SK-N-SH (cell line): ENCODE measurements around the gene CNN2. TPM values are rescaled to one million over a fixed set of nuclear protein-coding genes. Genes with fewer than 3 reads are reported as not detected.

Experiments used
- CTCF ChIA-PET: fragments of 300-600, 350-600 bp; formaldehyde crosslinking; extraction: SDS; loops from one replicate; lab custom pipeline; 2021; lab: Yijun Ruan, JAX
- POLR2A ChIA-PET: fragments of 350-600 bp; sonication (Branson Sonifier 250); formaldehyde crosslinking; extraction: SDS; loops from one replicate; lab custom pipeline; 2020; ENCODE audit warnings: antibody characterized with exemption, inconsistent platforms; lab: Yijun Ruan, JAX
- DNase-seq: peaks from one replicate; pipeline ENCODE4 v3.0.0; 2012
- H2AFZ ChIP-seq: fragments of 200-600 bp; sonication (generic); 2 replicates; pipeline ENCODE4 v1.8.1; 2016; ENCODE audit warnings: antibody characterized with exemption, mild to moderate bottlenecking, low read depth
- H3F3A ChIP-seq: fragments of 200-600 bp; sonication (generic); replicated peaks from 2 replicates; pipeline ENCODE3; 2016; ENCODE audit warnings: antibody characterized with exemption, mild to moderate bottlenecking; ENCODE audit not compliant: insufficient read depth
- H3K27ac ChIP-seq, 2 experiments: fragments of 200-500 bp in 1 of 2; fragments of 200-600 bp in 1 of 2; sonication (Bioruptor generic) in 1 of 2; sonication (generic), shearing (Covaris generic) in 1 of 2; 2 replicates each; pipeline versions ENCODE4 v1.5.1 to v1.6.1; 2014 to 2016; ENCODE audit warnings: low read depth in 2 of 2, inconsistent platforms in 1 of 2, low read length in 1 of 2, mild to moderate bottlenecking in 1 of 2, mixed read lengths in 1 of 2
- H3K27me3 ChIP-seq: fragments of 200-600 bp; sonication (generic), shearing (Covaris generic); 2 replicates; pipeline ENCODE4 v1.6.1; 2016; ENCODE audit warnings: mixed run types; ENCODE audit not compliant: insufficient read depth
- H3K36me3 ChIP-seq, 2 experiments: fragments of 200-500 bp in 1 of 2; fragments of 200-600 bp in 1 of 2; sonication (Bioruptor generic) in 1 of 2; sonication (generic) in 1 of 2; replicated peaks in 1 of 2; 2 replicates each; pipeline versions ENCODE3 to v1.5.1; 2014 to 2016; ENCODE audit warnings: low read length in 1 of 2, mild to moderate bottlenecking in 1 of 2; ENCODE audit not compliant: insufficient read depth in 2 of 2, control insufficient read depth in 1 of 2
- H3K4me1 ChIP-seq, 2 experiments: fragments of 200-500 bp in 1 of 2; fragments of 200-600 bp in 1 of 2; sonication (Bioruptor generic) in 1 of 2; sonication (generic), shearing (Covaris generic) in 1 of 2; 2 replicates each; pipeline versions ENCODE4 v1.5.1 to v1.6.1; 2014 to 2016; ENCODE audit warnings: low read depth in 1 of 2, low read length in 1 of 2, mixed run types in 1 of 2; ENCODE audit not compliant: insufficient read depth in 2 of 2, control insufficient read depth in 1 of 2
- H3K4me2 ChIP-seq: fragments of 200-600 bp; sonication (generic), shearing (Covaris generic); 2 replicates; pipeline ENCODE4 v1.6.1; 2017; ENCODE audit warnings: mixed run types
- H3K4me3 ChIP-seq, 2 experiments: fragments of 200-500 bp in 1 of 2; fragments of 200-600 bp in 1 of 2; sonication (Bioruptor generic) in 1 of 2; sonication (generic), shearing (Covaris generic) in 1 of 2; 2 replicates each; pipeline versions ENCODE4 v1.5.1 to v1.8.1; 2014 to 2016; ENCODE audit warnings: low read depth in 2 of 2, inconsistent platforms in 1 of 2, low read length in 1 of 2, mild to moderate bottlenecking in 1 of 2, mixed read lengths in 1 of 2, moderate library complexity in 1 of 2
- H3K79me2 ChIP-seq: fragments of 200-600 bp; sonication (generic); 2 replicates; pipeline ENCODE4 v1.8.1; 2017; ENCODE audit warnings: mild to moderate bottlenecking; ENCODE audit not compliant: insufficient read depth
- H3K9ac ChIP-seq: fragments of 200-600 bp; sonication (generic); 2 replicates; pipeline ENCODE4 v1.6.1; 2017; ENCODE audit warnings: mixed run types
- H3K9me2 ChIP-seq: fragments of 200-600 bp; sonication (generic); 2 replicates; pipeline ENCODE4 v1.6.1; 2017; ENCODE audit warnings: mixed run types
- H3K9me3 ChIP-seq: fragments of 200-600 bp; sonication (generic); 2 replicates; pipeline ENCODE4 v1.6.1; 2017; ENCODE audit warnings: mixed run types, mild to moderate bottlenecking, moderate library complexity
- H4K20me1 ChIP-seq: fragments of 200-600 bp; sonication (generic); 2 replicates; pipeline ENCODE4 v1.6.1; 2017; ENCODE audit warnings: mild to moderate bottlenecking, mixed run types; ENCODE audit not compliant: insufficient read depth
- EP300 ChIP-seq, 2 experiments: IDR thresholded peaks; 2 replicates each; pipeline versions ENCODE4 v1.4.0 to v1.6.1; 2012; ENCODE audit warnings: borderline replicate concordance in 1 of 2, low read depth in 1 of 2, low read length in 1 of 2
- EZH2phosphoT487 ChIP-seq: fragments of 200-600 bp; sonication (generic); IDR thresholded peaks from 2 replicates; pipeline ENCODE4 v1.6.1; 2017; ENCODE audit warnings: low read depth, mixed run types, mild to moderate bottlenecking, antibody characterized with exemption, moderate library complexity, borderline replicate concordance
- IRF3 ChIP-seq: fragments of 150-350 bp; IDR thresholded peaks from 2 replicates; pipeline ENCODE4 v1.6.1; 2016; ENCODE audit warnings: mild to moderate bottlenecking, low read depth, low read length
- JUND ChIP-seq: IDR thresholded peaks from 2 replicates; pipeline ENCODE4 v1.4.0; 2012
- NRF1 ChIP-seq: IDR thresholded peaks from 2 replicates; pipeline ENCODE4 v1.6.1; 2012; ENCODE audit warnings: low read depth, mild to moderate bottlenecking, low read length
- RAD21 ChIP-seq: IDR thresholded peaks from 2 replicates; pipeline ENCODE4 v1.6.1; 2012; ENCODE audit warnings: mild to moderate bottlenecking, low read length
- REST ChIP-seq: IDR thresholded peaks from 2 replicates; pipeline ENCODE4 v1.6.1; 2012; ENCODE audit warnings: mild to moderate bottlenecking, low read depth, low read length, moderate library complexity
- SMC3 ChIP-seq: IDR thresholded peaks from 2 replicates; pipeline ENCODE4 v1.6.1; 2012; ENCODE audit warnings: low read depth, low read length, improper control_type of control experiment
- TAF1 ChIP-seq: IDR thresholded peaks from 2 replicates; pipeline ENCODE4 v1.6.1; 2012; ENCODE audit warnings: low read depth, mild to moderate bottlenecking, low read length, moderate library complexity, borderline replicate concordance
- TEAD4 ChIP-seq: IDR thresholded peaks from 2 replicates; pipeline ENCODE4 v1.4.0; 2012; ENCODE audit warnings: mild to moderate bottlenecking, borderline replicate concordance; ENCODE audit not compliant: insufficient read depth
- WGBS: methylation state at CpG from one replicate; pipeline ENCODE4 v1.1.6; 2017; ENCODE audit warnings: low lambda C conversion rate; 5-methylcytosine and 5-hydroxymethylcytosine counted together
- polyA plus RNA-seq, 3 experiments: library from polyadenylated mRNA; depleted of rRNA; stranded (reverse); fragments of >200 nt; gene quantifications; 2 replicates each; pipeline ENCODE4 v1.2.3, GENCODE V29; 2012

Gene CNN2
- polyA plus RNA-seq, 1 of the 3 experiments (the other 2 are of a cell fraction): 279 TPM

GRCh38 chr19:1009981-1010538 is 16.3 kb upstream of the CNN2 start:
- Histone ChIP-seq H3K9me2 (no peaks in the 10 kb centered on the region), H3K79me2 (peaks cover 16% of the 10 kb centered on the region), H3K4me1 (no peaks in the 10 kb centered on the region), H3K4me3 (no peak overlapping the region), H3K27ac (no peak overlapping the region), H3K4me2 (no peak overlapping the region), H3K27me3 (no peaks in the 10 kb centered on the region), H3K36me3 (peaks cover 0 to 51% of the 10 kb centered on the region in 2 experiments), H3K9ac (no peak overlapping the region), H3F3A (peaks cover 9% of the 10 kb centered on the region), H4K20me1 (peaks cover 16% of the 10 kb centered on the region), H3K9me3 (no peaks in the 10 kb centered on the region), H2AFZ (no peak overlapping the region)
- POLR2A ChIA-PET: no interaction called here
- WGBS: 95% methylated on average over 12 of the region's 29 CpGs
- CTCF ChIA-PET: interaction anchor here (1.2 kb wide), 1 partner anchor 9 kb away, joined by 3 read pairs; no protein-coding TSS in a partner anchor
- DNase-seq: no peak
- TF ChIP-seq EP300 (IDR thresholded peaks at IDR 0.05; ENCODE audit: borderline replicate concordance in 1 of 2, low read depth in 1 of 2, low read length in 1 of 2) (no peak), NRF1 (no peak), REST (no peak), RAD21 (no peak), JUND (no peak), TEAD4 (no peak), SMC3 (no peak), EZH2phosphoT487 (no peak), TAF1 (no peak), IRF3 (no peak)
